B cell (primary cell): Measurements from ENCODE around the gene TIMP2. TPM values are rescaled to one million over a fixed set of nuclear protein-coding genes. Genes with fewer than 3 reads are reported as not detected.
A peak's percentile ranks its signal among the peaks of the same experiment; 100 is the strongest.

ENCODE experiments used
- ATAC-seq: fragments of 200-7000 bp; cut with Tn5 transposase; one replicate; pipeline ENCODE4 v1.10.0; 2021; ENCODE audit warnings: low read depth, mild to moderate bottlenecking, moderate number of reproducible peaks, moderate library complexity
- CTCF ChIA-PET: fragments of 350-600 bp; sonication (Branson Sonifier 250); formaldehyde crosslinking; loops from one replicate; lab custom pipeline; 2021; ENCODE audit warnings: antibody characterized with exemption, inconsistent platforms; lab: Charles Lee
- POLR2A ChIA-PET: fragments of 350-600 bp; sonication (Branson Sonifier 250); formaldehyde crosslinking; loops from one replicate; lab custom pipeline; 2021; ENCODE audit warnings: antibody characterized with exemption; lab: Charles Lee
- DNase-seq: peaks from one replicate; pipeline ENCODE4 v3.0.0; 2013
- H2AFZ ChIP-seq: 2 replicates; pipeline ENCODE4 v1.6.1; 2012; ENCODE audit warnings: mild to moderate bottlenecking, low read depth, low read length; ENCODE audit not compliant: insufficient read depth, poor library complexity, severe bottlenecking
- H3K27ac ChIP-seq, 2 donors: 1 replicate in 1 of 2; 2 replicates in 1 of 2; pipeline ENCODE4 v1.5.1; 2012 to 2013; ENCODE audit warnings: low read length in 2 of 2, mild to moderate bottlenecking in 2 of 2, moderate library complexity in 1 of 2
- H3K27me3 ChIP-seq, 4 experiments: fragments of 200-600 bp in 1 of 4; sonication (generic) in 1 of 4; replicated peaks in 1 of 4; 1 replicate in 2 of 4; 2 replicates in 2 of 4; pipeline versions ENCODE4 v1.6.1 to v1.7.0; 2013 to 2016; ENCODE audit warnings: low read length in 3 of 4, mild to moderate bottlenecking in 2 of 4, mixed read lengths in 1 of 4, moderate library complexity in 1 of 4; ENCODE audit not compliant: insufficient read depth in 4 of 4, control insufficient read depth in 3 of 4; ENCODE audit errors: control extremely low read depth in 1 of 4
- H3K36me3 ChIP-seq, 2 experiments: replicated peaks in 1 of 2; 1 replicate in 1 of 2; 2 replicates in 1 of 2; pipeline versions ENCODE4 v1.6.1 to v1.7.1; 2013; ENCODE audit warnings: low read length in 1 of 2; ENCODE audit not compliant: insufficient read depth in 2 of 2, control insufficient read depth in 1 of 2; ENCODE audit errors: control extremely low read depth in 1 of 2, extremely low read depth in 1 of 2
- H3K4me1 ChIP-seq, 2 donors: fragments of 200-600 bp in 1 of 2; sonication (generic) in 1 of 2; 1 replicate in 1 of 2; 2 replicates in 1 of 2; pipeline versions ENCODE4 v1.5.1 to v1.6.1; 2013 to 2017; ENCODE audit warnings: low read length in 2 of 2; ENCODE audit not compliant: control insufficient read depth in 2 of 2, insufficient read depth in 2 of 2
- H3K4me2 ChIP-seq: replicated peaks from 2 replicates; pipeline ENCODE3; 2012; ENCODE audit warnings: mild to moderate bottlenecking, low read depth, low read length; ENCODE audit not compliant: poor library complexity, severe bottlenecking
- H3K4me3 ChIP-seq, 5 experiments: fragments of 200-600 bp in 1 of 5; sonication (generic) in 1 of 5; 1 replicate in 3 of 5; 2 replicates in 2 of 5; pipeline versions ENCODE4 v1.5.1 to v1.7.0; 2011 to 2016; ENCODE audit warnings: low read length in 4 of 5, mild to moderate bottlenecking in 4 of 5, low read depth in 2 of 5, control low read depth in 1 of 5, moderate library complexity in 1 of 5; ENCODE audit not compliant: insufficient read depth in 1 of 5; ENCODE audit errors: control extremely low read depth in 1 of 5, extremely low read depth in 1 of 5
- H3K79me2 ChIP-seq: fragments of 200-600 bp; sonication (generic); one replicate; pipeline ENCODE4 v1.6.0; 2016; ENCODE audit warnings: low read length; ENCODE audit not compliant: control insufficient read depth, insufficient read depth
- H3K9ac ChIP-seq: fragments of 200-600 bp; sonication (generic); 2 replicates; pipeline ENCODE4 v1.6.1; 2017; ENCODE audit warnings: mild to moderate bottlenecking, low read length, moderate library complexity
- H3K9me3 ChIP-seq, 3 donors: one replicate each; pipeline versions ENCODE4 v1.6.1 to v1.7.1; 2013; ENCODE audit warnings: low read length in 2 of 3; ENCODE audit not compliant: control insufficient read depth in 2 of 3, insufficient read depth in 1 of 3; ENCODE audit errors: control extremely low read depth in 1 of 3
- H4K20me1 ChIP-seq: 2 replicates; pipeline ENCODE4 v1.6.0; 2012; ENCODE audit warnings: mild to moderate bottlenecking, low read length; ENCODE audit not compliant: insufficient read depth, control insufficient read depth, poor library complexity, severe bottlenecking
- H3K27ac Mint-ChIP-seq: one replicate; pipeline ENCODE4 v1.8.0; 2021; ENCODE audit warnings: mixed read lengths
- H3K27me3 Mint-ChIP-seq: one replicate; pipeline ENCODE4 v1.8.0; 2021; ENCODE audit warnings: mixed read lengths
- H3K4me1 Mint-ChIP-seq: one replicate; pipeline ENCODE4 v1.8.0; 2021; ENCODE audit warnings: mixed read lengths
- H3K4me3 Mint-ChIP-seq: one replicate; pipeline ENCODE4 v1.8.0; 2021; ENCODE audit warnings: mixed read lengths
- H3K9me3 Mint-ChIP-seq: one replicate; pipeline ENCODE4 v1.8.0; 2022; ENCODE audit warnings: mixed read lengths; ENCODE audit not compliant: insufficient read depth
- CTCF ChIP-seq: fragments of 200-600 bp; IDR thresholded peaks from one replicate; pipeline ENCODE4 v1.8.0; 2022; ENCODE audit warnings: antibody characterized with exemption, mild to moderate bottlenecking
- EZH2 ChIP-seq: IDR thresholded peaks from 2 replicates; pipeline ENCODE4 v1.6.1; 2012; ENCODE audit warnings: borderline replicate concordance, low read depth, mild to moderate bottlenecking, moderate library complexity, low read length; ENCODE audit not compliant: insufficient read depth, poor library complexity, severe bottlenecking
- WGBS: methylation state at CpG from one replicate; pipeline ENCODE4 v1.1.5; 2013; ENCODE audit warnings: missing lambda C conversion rate; ENCODE audit not compliant: insufficient coverage; 5-methylcytosine and 5-hydroxymethylcytosine counted together
- intact Hi-C: fragments of 100-400 bp; cut with micrococcal nuclease; formaldehyde crosslinking; loops from one replicate; pipeline ENCODE4 v1.10.0; 2022
- polyA plus RNA-seq: library from polyadenylated mRNA; depleted of rRNA; stranded (reverse); fragments of >200 nt; gene quantifications from 2 replicates; pipeline ENCODE4 v1.2.3, GENCODE V29; 2012
- total RNA-seq, 2 donors: library from RNA; stranded (reverse); fragments of 120-200 nt in 1 of 2; gene quantifications; 1 replicate in 1 of 2; 2 replicates in 1 of 2; pipeline versions ENCODE4 v1.2.3 to v1.2.4, GENCODE V29; 2013 to 2022

TIMP2 gene
- total and polyA plus RNA-seq, 2 donors (not counting 1 experiment from before 2014, with no cell fraction given), result 4.8 to 10.0 TPM

- no peaks in the 10 kb centered on the region for H4K20me1 ChIP-seq
- H3K27me3 ChIP-seq, result no peaks in the 10 kb centered on the region
- Mint-ChIP-seq H3K4me1 (no peaks in the 10 kb centered on the region), H3K27ac (no peak overlapping the region), H3K4me3 (no peak overlapping the region), H3K9me3 (no peaks in the 10 kb centered on the region), H3K27me3 (peaks cover 7% of the 10 kb centered on the region)
- 34% methylated on average over 12 of the region's 19 CpGs for WGBS
- CTCF ChIA-PET, result interaction anchor here (0.6 to 7.7 kb wide), 39 partner anchors 9 to 1294 kb away, joined by 3 to 119 read pairs (median 4); partner anchors contain the start of genes TIMP2 and USP36
- no peaks in the 10 kb centered on the region for H3K4me1 ChIP-seq
- intact Hi-C loops, result loop anchor here (1.0 kb wide), 1 partner anchor 57 kb away; no protein-coding TSS in a partner anchor
- H3K4me3 ChIP-seq, result no peak overlapping the region
- ATAC-seq, result peak; percentile 72
- H3K79me2 ChIP-seq, result no peaks in the 10 kb centered on the region
- peak; percentile 76 for DNase-seq
- H3K4me2 ChIP-seq, result no peak overlapping the region
- no peaks in the 10 kb centered on the region for H3K9me3 ChIP-seq
- H3K27ac ChIP-seq, result no peak overlapping the region
- H3K36me3 ChIP-seq, result no peaks in the 10 kb centered on the region
- no peak overlapping the region for H2AFZ ChIP-seq
- H3K9ac ChIP-seq, result no peak overlapping the region
- POLR2A ChIA-PET, result interaction anchor here (0.5 to 0.7 kb wide), 2 partner anchors 21 to 24 kb away, joined by 3 read pairs; no protein-coding TSS in a partner anchor
- TF ChIP-seq EZH2 (no peak), CTCF (peak; percentile 92)
Measured at GRCh38 chr17:78865682-78866390, 59.4 kb downstream of the TIMP2 start.

GRCh38 chr17:78864117-78864516, 61.1 kb downstream of the TIMP2 start:
- Histone ChIP-seq H3K27me3 (no peaks in the 10 kb centered on the region), H3K9ac (no peak overlapping the region), H3K4me2 (no peak overlapping the region), H4K20me1 (no peaks in the 10 kb centered on the region), H3K4me1 (no peaks in the 10 kb centered on the region), H3K4me3 (no peak overlapping the region), H3K27ac (no peak overlapping the region), H2AFZ (no peak overlapping the region), H3K79me2 (no peaks in the 10 kb centered on the region), H3K36me3 (no peaks in the 10 kb centered on the region), H3K9me3 (no peaks in the 10 kb centered on the region)
- TF ChIP-seq EZH2 (no peak), CTCF (no peak)
- ChIA-PET POLR2A (no interaction called here), CTCF (interaction anchor here (1.4 to 7.7 kb wide), 2 partner anchors 10 to 107 kb away, joined by 5 to 119 read pairs; no protein-coding TSS in a partner anchor)
- intact Hi-C loops, result no loop called here
- Mint-ChIP-seq H3K4me3 (no peak overlapping the region), H3K27ac (no peak overlapping the region), H3K27me3 (peaks cover 7% of the 10 kb centered on the region), H3K9me3 (no peaks in the 10 kb centered on the region), H3K4me1 (no peaks in the 10 kb centered on the region)
- ATAC-seq (no peak), DNase-seq (no peak)
- 100% methylated on average over 1 of the region's 1 CpG for WGBS
